C4-2B (cell line): ENCODE results near the gene QDPR.
A peak's percentile ranks its signal among the peaks of the same experiment; 100 is the strongest.

ENCODE experiments used
- H3K27ac ChIP-seq: fragments of 450-650 bp; 2 replicates; pipeline ENCODE4 v1.5.1; 2017
- ZFX ChIP-seq: fragments of 450-650 bp; IDR thresholded peaks from 2 replicates; pipeline ENCODE4 v1.6.1; 2017
- TF ChIP-seq, protein P1 (sequence below): fragments of 450-650 bp; conservative IDR thresholded peaks from 2 replicates; pipeline ENCODE4 v1.5.1; 2017; ENCODE audit warnings: mild to moderate bottlenecking

The QDPR gene

DNA sequence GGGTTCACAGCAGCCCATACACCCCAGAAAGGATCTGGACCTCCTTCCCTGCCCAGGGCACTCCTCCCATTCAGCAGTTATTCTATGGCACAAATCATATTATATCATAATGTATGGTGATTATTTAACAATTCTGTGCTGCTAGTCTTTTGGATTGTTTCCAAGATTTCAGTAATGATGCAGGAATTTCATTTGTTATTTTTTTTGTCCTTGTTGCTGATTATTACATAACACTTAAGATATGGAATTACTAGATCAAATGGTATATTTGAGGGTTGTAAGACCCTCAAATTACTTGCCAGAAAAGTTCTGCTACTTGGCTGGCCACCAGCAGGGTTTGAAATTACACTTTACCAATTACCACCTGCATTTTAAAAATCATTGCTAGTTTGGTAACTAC lies 36.4 kb downstream of the QDPR start:
- no peak overlapping the region for H3K27ac ChIP-seq
- no peak for TF ChIP-seq ZFX
- TF ChIP-seq, protein P1, sequence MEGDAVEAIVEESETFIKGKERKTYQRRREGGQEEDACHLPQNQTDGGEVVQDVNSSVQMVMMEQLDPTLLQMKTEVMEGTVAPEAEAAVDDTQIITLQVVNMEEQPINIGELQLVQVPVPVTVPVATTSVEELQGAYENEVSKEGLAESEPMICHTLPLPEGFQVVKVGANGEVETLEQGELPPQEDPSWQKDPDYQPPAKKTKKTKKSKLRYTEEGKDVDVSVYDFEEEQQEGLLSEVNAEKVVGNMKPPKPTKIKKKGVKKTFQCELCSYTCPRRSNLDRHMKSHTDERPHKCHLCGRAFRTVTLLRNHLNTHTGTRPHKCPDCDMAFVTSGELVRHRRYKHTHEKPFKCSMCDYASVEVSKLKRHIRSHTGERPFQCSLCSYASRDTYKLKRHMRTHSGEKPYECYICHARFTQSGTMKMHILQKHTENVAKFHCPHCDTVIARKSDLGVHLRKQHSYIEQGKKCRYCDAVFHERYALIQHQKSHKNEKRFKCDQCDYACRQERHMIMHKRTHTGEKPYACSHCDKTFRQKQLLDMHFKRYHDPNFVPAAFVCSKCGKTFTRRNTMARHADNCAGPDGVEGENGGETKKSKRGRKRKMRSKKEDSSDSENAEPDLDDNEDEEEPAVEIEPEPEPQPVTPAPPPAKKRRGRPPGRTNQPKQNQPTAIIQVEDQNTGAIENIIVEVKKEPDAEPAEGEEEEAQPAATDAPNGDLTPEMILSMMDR, result no peak

DNA sequence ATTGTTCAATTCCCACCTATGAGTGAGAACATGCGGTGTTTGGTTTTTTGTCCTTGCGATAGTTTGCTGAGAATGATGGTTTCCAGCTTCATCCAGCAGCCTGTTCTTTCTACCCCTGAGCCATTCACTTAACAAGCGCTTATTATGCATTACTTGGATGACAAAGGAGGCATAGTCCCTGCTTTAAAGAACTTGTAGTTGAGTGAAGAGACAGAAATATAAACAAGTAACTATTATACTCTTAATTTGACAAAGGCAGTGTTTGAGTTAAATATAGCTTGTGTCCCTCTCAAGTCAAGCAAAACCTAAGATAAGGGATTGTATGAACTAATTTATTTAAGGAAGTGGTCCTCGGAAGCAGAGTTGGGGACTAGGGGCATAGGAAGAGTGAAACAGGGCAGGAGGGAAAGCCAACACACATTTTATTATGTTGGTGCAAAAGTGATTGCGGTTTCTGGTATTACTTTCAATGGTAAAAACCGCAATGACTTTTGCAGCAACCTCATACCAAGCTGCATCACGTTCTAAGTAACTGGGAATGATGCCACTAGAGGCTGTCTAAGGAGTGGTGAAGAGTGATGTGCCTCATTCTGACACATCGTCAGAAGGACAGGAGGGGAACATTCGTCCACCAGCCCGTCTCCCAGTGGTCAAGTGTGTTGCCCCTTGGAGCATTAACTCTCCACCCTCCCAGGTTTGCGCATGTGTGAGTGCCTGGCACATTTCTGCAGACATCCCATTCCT lies 41.8 kb downstream of the QDPR start:
- TF ChIP-seq ZFX, result no peak
- TF ChIP-seq, protein P1, result no peak
- no peak overlapping the region for H3K27ac ChIP-seq

DNA sequence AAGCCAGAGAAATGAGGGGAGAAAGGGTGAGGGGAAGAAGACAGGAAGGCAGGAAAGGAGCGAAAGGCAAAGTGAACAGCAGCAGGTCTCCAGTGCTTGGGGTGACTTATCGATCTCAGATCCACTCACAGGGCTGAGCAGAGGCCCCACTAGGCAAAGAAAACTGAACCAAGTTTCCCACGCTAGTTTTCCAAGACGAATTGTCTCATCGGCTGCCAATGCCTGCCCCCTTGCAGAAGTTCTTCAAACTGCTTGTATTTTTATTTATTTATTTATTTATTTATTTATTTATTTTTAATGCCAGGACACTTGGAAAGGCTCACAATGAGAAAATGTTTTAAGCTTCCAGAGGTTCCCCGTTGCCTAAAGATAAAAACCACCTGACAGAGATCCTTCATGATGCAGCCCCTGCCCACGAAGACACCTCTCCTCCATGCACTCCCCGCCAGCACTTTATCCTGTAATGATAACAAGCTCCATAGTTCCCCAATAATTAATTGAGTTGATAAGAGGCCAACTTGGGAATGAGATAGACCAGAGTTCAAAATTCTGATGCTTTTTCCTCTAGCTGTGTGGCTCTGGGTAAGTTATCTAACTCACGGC lies 43.2 kb downstream of the QDPR start:
- no peak overlapping the region for H3K27ac ChIP-seq
- no peak for TF ChIP-seq ZFX
- TF ChIP-seq, protein P1, result peak; percentile 57

DNA sequence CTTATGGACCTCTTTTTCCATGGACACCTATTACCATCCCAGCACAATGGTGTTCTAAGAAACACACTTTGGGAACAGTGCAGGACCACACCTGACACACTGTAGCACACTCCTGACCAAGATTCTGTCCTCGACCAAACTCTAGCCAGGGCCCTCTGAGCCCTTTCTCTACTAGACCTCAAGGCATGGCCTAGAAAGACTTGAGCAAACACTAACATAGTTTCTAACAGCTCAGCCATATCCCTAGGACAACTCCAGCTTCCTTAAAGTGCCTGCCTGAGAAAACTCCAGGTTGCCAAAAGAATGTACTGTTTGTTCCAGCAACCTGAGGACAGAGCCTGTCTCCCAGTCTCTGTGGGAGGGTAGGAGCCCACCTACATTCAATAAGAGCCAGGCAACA lies 48.3 kb downstream of the QDPR start:
- no peak overlapping the region for H3K27ac ChIP-seq

GRCh38 chr4:17450269-17450804 lies 61.6 kb downstream of the QDPR start:
- TF ChIP-seq ZFX, result no peak
- TF ChIP-seq, protein P1, result no peak

More for the DNA sequence above, 48.3 kb downstream of the QDPR start:
- TF ChIP-seq, protein P1, result no peak
- TF ChIP-seq ZFX, result no peak

DNA sequence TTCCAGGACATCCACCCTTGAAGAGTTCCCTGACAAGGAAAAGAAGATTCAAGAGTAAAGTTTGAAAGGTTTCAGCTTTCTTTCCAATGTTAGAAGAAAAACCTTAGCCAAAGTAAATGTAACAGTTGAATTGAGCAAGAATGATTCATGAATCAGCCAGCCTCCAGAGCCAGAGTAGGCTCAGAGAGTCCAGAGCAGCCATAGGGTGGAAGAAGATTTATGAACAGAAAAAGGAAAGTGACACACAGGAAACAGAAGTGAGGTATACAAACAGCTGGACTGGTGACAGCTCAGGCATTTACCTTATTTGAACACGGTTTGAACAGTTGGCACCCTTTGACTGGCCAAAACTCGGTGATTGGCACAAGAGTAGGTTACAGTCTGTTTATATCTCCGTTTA lies 63.2 kb downstream of the QDPR start:
- TF ChIP-seq ZFX, result no peak
- TF ChIP-seq, protein P1, result no peak
- no peak overlapping the region for H3K27ac ChIP-seq

More at GRCh38 chr4:17450269-17450804, 61.6 kb downstream of the QDPR start:
- no peak overlapping the region for H3K27ac ChIP-seq

- no peak for TF ChIP-seq ZFX
- TF ChIP-seq, protein P1, result peak; percentile 75
- no peak overlapping the region for H3K27ac ChIP-seq
Observed at GRCh38 chr4:17447675-17448298, 64.1 kb downstream of the QDPR start.
